HepG2 (cell line): ENCODE measurements around the gene ZNRD2.

Experiments used
- CTCF ChIP-seq: sonication (generic); formaldehyde crosslinking; IDR thresholded peaks from 2 replicates; pipeline ENCODE4 v1.5.0; 2020; ENCODE audit warnings: mild to moderate bottlenecking, missing genetic modification reagents, moderate library complexity
- GABPA ChIP-seq, 2 experiments: IDR thresholded peaks; 2 replicates each; pipeline ENCODE4 v1.6.1; 2011 to 2016; ENCODE audit warnings: low read depth in 2 of 2, low read length in 1 of 2, missing biosample characterization in 1 of 2, missing genetic modification characterization in 1 of 2
- MAX ChIP-seq: IDR thresholded peaks from 2 replicates; pipeline ENCODE4 v1.6.1; 2012; ENCODE audit warnings: inconsistent platforms
- MAZ ChIP-seq, 2 experiments: sonication (generic) in 1 of 2; formaldehyde crosslinking in 1 of 2; IDR thresholded peaks; 2 replicates each; pipeline versions ENCODE4 v1.5.0 to v1.6.1; 2012 to 2020; ENCODE audit warnings: low read depth in 2 of 2, mild to moderate bottlenecking in 2 of 2, borderline replicate concordance in 1 of 2, improper control_type of control experiment in 1 of 2, low read length in 1 of 2, missing genetic modification reagents in 1 of 2, moderate library complexity in 1 of 2
- POLR2A ChIP-seq, 2 experiments: IDR thresholded peaks; 2 replicates each; pipeline ENCODE4 v1.6.1; 2011; ENCODE audit warnings: low read depth in 2 of 2, low read length in 2 of 2, mild to moderate bottlenecking in 1 of 2, moderate library complexity in 1 of 2; ENCODE audit not compliant: insufficient read depth in 1 of 2
- ZNF12 ChIP-seq: sonication (generic); formaldehyde crosslinking; IDR thresholded peaks from 2 replicates; pipeline ENCODE4 v1.5.0; 2020; ENCODE audit warnings: missing genetic modification reagents
- ZNF3 ChIP-seq: IDR thresholded peaks from 2 replicates; pipeline ENCODE4 v1.7.0; 2017; ENCODE audit warnings: inconsistent platforms
- ZNF792 ChIP-seq: IDR thresholded peaks from 2 replicates; pipeline ENCODE4 v1.6.1; 2016

GRCh38 chr11:65610404-65610803, 40.1 kb downstream of the ZNRD2 start:
- TF ChIP-seq ZNF12 (CRISPR knock-in tag) (no peak), GABPA (IDR thresholded peaks at IDR 0.05; ENCODE audit: low read depth, low read length) (no peak), GABPA (CRISPR knock-in tag; IDR thresholded peaks at IDR 0.05; ENCODE audit: low read depth) (no peak), MAZ (IDR thresholded peaks at IDR 0.05; ENCODE audit: borderline replicate concordance, low read depth, low read length) (no peak), MAZ (CRISPR knock-in tag; IDR thresholded peaks at IDR 0.05; ENCODE audit: low read depth) (no peak), CTCF (CRISPR knock-in tag) (no peak), ZNF3 (CRISPR knock-in tag) (no peak), ZNF792 (CRISPR knock-in tag) (no peak), MAX (no peak), POLR2A (IDR thresholded peaks at IDR 0.05; ENCODE audit: insufficient read depth in 1 of 2, low read depth in 2 of 2, low read length in 2 of 2) (no peak)
